MCF 10A (cell line): ENCODE results near the gene ATP6V1B1. TPM values are rescaled to one million over a fixed set of nuclear protein-coding genes. Genes with fewer than 3 reads are reported as not detected.
"Not testable (repeated sequence)": the region's sequence is repeated elsewhere in the genome, so short reads cannot be mapped to it uniquely, and the experiment has no call there.

Experiments used
- BruUV-seq: library from RNA; stranded (reverse); fragments of 400-500 nt; replicated peaks from 2 replicates; lab custom pipeline; 2021; lab: Mats Ljungman, UMichigan
- CTCF ChIA-PET: fragments of 300-600 bp; sonication (Branson Sonifier 250); formaldehyde crosslinking; extraction: SDS; loops from one replicate; lab custom pipeline; 2021; ENCODE audit warnings: antibody characterized with exemption, inconsistent platforms; lab: Yijun Ruan, JAX
- POLR2A ChIA-PET: fragments of 300-600, 350-650 bp; sonication (Branson Sonifier 250); formaldehyde crosslinking; extraction: SDS; loops from one replicate; lab custom pipeline; 2020; ENCODE audit warnings: antibody characterized with exemption, inconsistent platforms; lab: Yijun Ruan, JAX
- DNase-seq: peaks from one replicate; pipeline ENCODE4 v3.0.0-alpha.2; 2018; ENCODE audit not compliant: unreplicated experiment
- H3K27ac Mint-ChIP-seq: one replicate; pipeline ENCODE4 v1.8.0; 2022; ENCODE audit warnings: mild to moderate bottlenecking, low read depth, mixed read lengths; ENCODE audit not compliant: unreplicated experiment
- H3K27me3 Mint-ChIP-seq: one replicate; pipeline ENCODE4 v1.8.0; 2022; ENCODE audit warnings: mixed read lengths; ENCODE audit not compliant: insufficient read depth, unreplicated experiment
- H3K36me3 Mint-ChIP-seq: one replicate; pipeline ENCODE4 v1.8.0; 2022; ENCODE audit warnings: mild to moderate bottlenecking, moderate library complexity, mixed read lengths; ENCODE audit not compliant: insufficient read depth, unreplicated experiment
- H3K4me1 Mint-ChIP-seq: one replicate; pipeline ENCODE4 v1.8.0; 2022; ENCODE audit warnings: mixed read lengths; ENCODE audit not compliant: insufficient read depth, unreplicated experiment
- H3K4me3 Mint-ChIP-seq: one replicate; pipeline ENCODE4 v1.8.0; 2022; ENCODE audit warnings: mild to moderate bottlenecking, moderate library complexity, mixed read lengths; ENCODE audit not compliant: unreplicated experiment
- H3K9me3 Mint-ChIP-seq: one replicate; pipeline ENCODE4 v1.8.0; 2022; ENCODE audit warnings: mixed read lengths; ENCODE audit not compliant: unreplicated experiment
- intact Hi-C: fragments of 100-400 bp; cut with micrococcal nuclease; formaldehyde crosslinking; loops from 2 replicates; pipeline ENCODE4 v1.14.1; 2022
- total RNA-seq: library from RNA; stranded (reverse); gene quantifications from 2 replicates; pipeline ENCODE4 v1.2.3, GENCODE V29; 2022
- TF ChIP-seq, protein P1 (sequence below): fragments of 200-600 bp; IDR thresholded peaks from one replicate; pipeline ENCODE4 v1.8.0; 2022; ENCODE audit warnings: antibody characterized with exemption, mild to moderate bottlenecking; ENCODE audit not compliant: unreplicated experiment

ATP6V1B1 gene
- total RNA-seq, 1 experiment from 2014 or later = not detected

GRCh38 chr2:71006955-71007799 is 71.5 kb downstream of the ATP6V1B1 start:
- no peak for DNase-seq
- no peak overlapping the region for H3K27ac Mint-ChIP-seq
- TF ChIP-seq, protein P1, sequence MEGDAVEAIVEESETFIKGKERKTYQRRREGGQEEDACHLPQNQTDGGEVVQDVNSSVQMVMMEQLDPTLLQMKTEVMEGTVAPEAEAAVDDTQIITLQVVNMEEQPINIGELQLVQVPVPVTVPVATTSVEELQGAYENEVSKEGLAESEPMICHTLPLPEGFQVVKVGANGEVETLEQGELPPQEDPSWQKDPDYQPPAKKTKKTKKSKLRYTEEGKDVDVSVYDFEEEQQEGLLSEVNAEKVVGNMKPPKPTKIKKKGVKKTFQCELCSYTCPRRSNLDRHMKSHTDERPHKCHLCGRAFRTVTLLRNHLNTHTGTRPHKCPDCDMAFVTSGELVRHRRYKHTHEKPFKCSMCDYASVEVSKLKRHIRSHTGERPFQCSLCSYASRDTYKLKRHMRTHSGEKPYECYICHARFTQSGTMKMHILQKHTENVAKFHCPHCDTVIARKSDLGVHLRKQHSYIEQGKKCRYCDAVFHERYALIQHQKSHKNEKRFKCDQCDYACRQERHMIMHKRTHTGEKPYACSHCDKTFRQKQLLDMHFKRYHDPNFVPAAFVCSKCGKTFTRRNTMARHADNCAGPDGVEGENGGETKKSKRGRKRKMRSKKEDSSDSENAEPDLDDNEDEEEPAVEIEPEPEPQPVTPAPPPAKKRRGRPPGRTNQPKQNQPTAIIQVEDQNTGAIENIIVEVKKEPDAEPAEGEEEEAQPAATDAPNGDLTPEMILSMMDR = no peak
- H3K36me3 Mint-ChIP-seq = peaks cover 7% of the 10 kb centered on the region
- intact Hi-C loops = no loop called here
- POLR2A ChIA-PET = no interaction called here
- H3K4me3 Mint-ChIP-seq = no peak overlapping the region
- no peaks in the 10 kb centered on the region for H3K4me1 Mint-ChIP-seq
- H3K27me3 Mint-ChIP-seq = peaks cover 26% of the 10 kb centered on the region
- no TSS peak for BruUV-seq
- CTCF ChIA-PET = interaction anchor here (0.5 to 0.9 kb wide), 2 partner anchors 137 to 202 kb away, joined by 3 to 4 read pairs; no protein-coding TSS in a partner anchor
- H3K9me3 Mint-ChIP-seq = no peaks in the 10 kb centered on the region

DNA sequence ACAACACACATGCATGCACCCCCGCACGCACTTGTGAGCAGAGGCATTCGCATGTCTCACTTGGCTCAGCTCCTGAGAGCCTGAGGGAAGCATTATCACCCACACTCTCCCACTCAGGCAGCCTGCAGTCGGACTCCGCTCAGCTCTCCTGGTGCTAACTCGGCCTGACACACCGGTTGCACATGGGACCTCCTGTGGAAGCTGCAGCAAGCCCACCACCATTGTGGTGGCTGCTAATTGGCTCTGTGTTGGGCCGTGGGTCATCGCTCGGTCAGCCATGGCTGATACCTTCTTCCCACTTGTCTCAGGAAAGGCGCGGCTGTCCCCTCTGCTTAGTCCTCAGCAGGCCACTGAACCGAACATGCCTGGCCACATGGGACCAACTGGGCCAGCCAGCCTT is 72.6 kb downstream of the ATP6V1B1 start:
- intact Hi-C loops = no loop called here
- no peaks in the 10 kb centered on the region for H3K9me3 Mint-ChIP-seq
- BruUV-seq = no TSS peak
- TF ChIP-seq, protein P1 = no peak
- no peaks in the 10 kb centered on the region for H3K4me1 Mint-ChIP-seq
- no peak for DNase-seq
- ChIA-PET CTCF (no interaction called here), POLR2A (no interaction called here)
- peaks cover 7% of the 10 kb centered on the region for H3K36me3 Mint-ChIP-seq
- H3K27me3 Mint-ChIP-seq = peaks cover 27% of the 10 kb centered on the region
- no peak overlapping the region for H3K4me3 Mint-ChIP-seq
- H3K27ac Mint-ChIP-seq = no peak overlapping the region

- CTCF ChIA-PET = not testable (repeated sequence)
Observed at GRCh38 chr2:71011786-71012185, 76.1 kb downstream of the ATP6V1B1 start.

More at GRCh38 chr2:71011786-71012185, 76.1 kb downstream of the ATP6V1B1 start:
- H3K36me3 Mint-ChIP-seq, intact Hi-C loops, BruUV-seq, DNase-seq, H3K27ac Mint-ChIP-seq, H3K4me3 Mint-ChIP-seq, H3K9me3 Mint-ChIP-seq, POLR2A ChIA-PET, H3K4me1 Mint-ChIP-seq: not testable (repeated sequence)
- peaks cover 27% of the 10 kb centered on the region for H3K27me3 Mint-ChIP-seq

Other genes starting within 250 kb of the ATP6V1B1 start
- 0.23 and 0.34 TPM in 2 replicates for gene ADD2, start 167.7 kb upstream of the ATP6V1B1 start, total RNA-seq
- gene FIGLA, start 145.3 kb upstream of the ATP6V1B1 start, total RNA-seq = not detected in 2 replicates
- gene CLEC4F, start 115.3 kb upstream of the ATP6V1B1 start, total RNA-seq = not detected in 2 replicates
- gene CD207, start 100.1 kb upstream of the ATP6V1B1 start, total RNA-seq = not detected in 2 replicates
- not detected in 2 replicates for gene VAX2, start 35.3 kb upstream of the ATP6V1B1 start, total RNA-seq
- not detected in 2 replicates for gene ANKRD53, start 42.7 kb downstream of the ATP6V1B1 start, total RNA-seq
- 52.3 and 63.2 TPM in 2 replicates for gene TEX261, start 59.0 kb downstream of the ATP6V1B1 start, total RNA-seq
- 30.9 and 45.7 TPM in 2 replicates for gene NAGK, start 132.7 kb downstream of the ATP6V1B1 start, total RNA-seq
- 14.7 and 14.9 TPM in 2 replicates for gene MCEE, start 194.3 kb downstream of the ATP6V1B1 start, total RNA-seq
- 31.4 and 32.8 TPM in 2 replicates for gene MPHOSPH10, start 194.7 kb downstream of the ATP6V1B1 start, total RNA-seq